Stimulated activated CD4-positive, alpha-beta T cell treated with anti-CD3 and anti-CD28 coated beads, Interleukin-4, amount 100 ng/mL, for 4 hours (primary cell): ENCODE measurements around the gene IVD.

ENCODE experiments used
- DNase-seq, 2 experiments: peaks; one replicate each; pipeline ENCODE4 v3.0.0-alpha.2; 2020

Gene IVD

DNA sequence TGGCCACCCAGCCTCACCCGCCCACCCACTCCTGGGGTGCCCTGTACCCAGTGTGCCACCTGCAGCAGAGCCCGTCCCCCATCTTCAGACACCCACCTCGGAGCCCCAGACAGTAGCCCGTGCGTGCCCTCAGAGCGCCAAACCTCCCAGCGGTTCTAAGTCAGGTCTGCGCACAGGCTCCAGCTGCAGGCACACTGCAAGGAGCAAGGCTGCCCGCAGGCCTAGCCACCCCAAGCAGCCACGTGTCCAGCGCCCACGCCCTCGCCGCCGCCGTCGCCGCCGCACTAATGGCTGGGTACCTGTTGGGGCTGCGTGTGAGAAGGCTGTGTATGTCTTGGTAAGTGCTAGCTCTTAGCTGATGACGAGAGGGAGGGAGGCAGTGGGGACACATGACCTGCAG lies 56.4 kb downstream of the IVD start:
- no peak for DNase-seq

DNA sequence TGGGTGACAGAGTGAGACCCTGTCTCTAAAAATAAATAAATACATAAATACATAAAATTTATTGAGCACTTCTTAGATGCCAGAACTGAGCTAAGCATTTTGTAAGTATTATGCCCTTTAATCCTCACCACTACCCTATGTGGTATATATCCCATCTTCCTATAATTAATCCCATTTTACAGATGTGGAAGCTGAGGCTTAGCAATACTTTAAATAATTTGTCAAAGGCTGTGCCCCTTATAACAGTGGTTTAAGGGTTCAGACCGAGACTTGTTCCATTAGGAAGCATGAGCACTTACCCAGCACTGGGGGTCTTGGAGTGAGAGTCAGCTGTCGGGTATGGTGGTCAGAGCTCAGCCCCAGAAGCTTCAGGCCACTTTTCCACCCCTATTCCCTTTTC lies 57.7 kb downstream of the IVD start:
- DNase-seq = no peak

GRCh38 chr15:40463886-40464545 lies 58.4 kb downstream of the IVD start:
- no peak for DNase-seq

GRCh38 chr15:40464595-40465185 lies 59.1 kb downstream of the IVD start:
- DNase-seq = no peak

DNA sequence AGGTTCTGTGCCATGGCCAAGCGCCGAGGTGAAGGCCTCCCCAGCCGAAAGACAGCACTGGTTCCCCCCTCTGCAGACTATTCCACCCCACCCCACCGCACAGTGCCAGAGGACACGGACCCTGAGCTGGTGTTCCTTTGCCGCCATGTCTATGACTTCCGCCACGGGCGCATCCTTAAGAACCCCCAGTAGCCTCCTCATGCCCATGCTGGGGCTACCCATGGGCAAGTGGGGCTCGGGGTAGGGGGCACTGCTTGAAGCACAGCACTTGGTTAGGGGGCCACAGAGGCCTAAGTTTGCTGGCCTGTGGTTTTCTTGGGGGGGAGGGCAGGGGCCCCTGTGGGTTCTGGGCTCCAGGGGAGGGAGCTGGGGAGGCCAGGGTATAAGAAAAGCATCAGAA lies 60.3 kb downstream of the IVD start:
- no peak for DNase-seq

DNA sequence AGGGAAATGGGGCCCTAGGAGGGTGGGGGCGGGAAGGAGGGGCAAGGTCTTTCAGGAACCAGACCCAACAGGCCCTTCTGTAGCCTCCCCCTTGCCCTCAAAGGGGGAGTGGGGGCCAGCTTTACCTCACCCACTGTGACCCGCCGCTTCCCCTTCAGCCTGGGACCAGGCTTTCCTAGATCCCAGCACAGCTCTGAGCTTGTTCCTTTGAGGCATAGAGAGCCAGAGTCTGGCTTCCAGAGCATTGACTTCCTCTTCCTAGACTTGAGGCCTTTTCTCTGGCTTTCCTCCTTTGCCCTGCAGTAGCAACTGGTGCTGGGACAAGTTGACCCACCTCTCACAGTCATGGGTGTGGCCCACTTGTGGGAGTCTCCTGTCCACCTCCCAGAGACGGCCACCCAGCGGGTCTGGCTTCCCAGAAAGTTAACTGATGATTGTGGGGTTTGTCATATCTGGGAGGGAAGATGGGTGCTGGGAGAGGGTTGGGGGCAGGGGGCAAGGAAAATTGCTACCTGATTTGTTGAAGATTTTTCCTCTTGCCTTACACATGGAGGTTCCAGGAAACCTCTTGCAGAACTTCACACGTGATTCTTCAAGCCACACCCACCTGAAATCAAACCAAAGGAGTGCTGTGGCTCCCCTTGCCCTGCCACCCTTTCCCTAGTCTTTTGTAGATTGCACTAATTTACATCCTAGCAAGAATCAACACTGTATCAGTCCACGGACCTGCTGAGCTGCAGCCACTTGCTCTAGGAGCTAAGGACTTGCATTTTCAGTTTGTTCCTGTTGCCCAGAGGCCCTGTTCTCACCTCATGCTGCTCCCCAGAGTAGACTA lies 61.0 kb downstream of the IVD start:
- no peak for DNase-seq

- DNase-seq = no peak
These were observed 61.6 kb downstream of the IVD start for GRCh38 chr15:40467261-40467615.

- no peak for DNase-seq
These were observed 63.3 kb downstream of the IVD start for GRCh38 chr15:40468898-40469331.

GRCh38 chr15:40469776-40470390 lies 64.3 kb downstream of the IVD start:
- no peak for DNase-seq

- DNase-seq = peak; percentile 59 to 63
These were observed 65.0 kb downstream of the IVD start, which contains the start of gene CHST14 for GRCh38 chr15:40470423-40471104. Gene CHST14, plus strand, starts transcription at chr15:40470984. Its CDS starts 230 bp downstream, at chr15:40471214.
